HG02759 (cell line): ENCODE data around the gene ALG14.
"Not testable (repeated sequence)": the region's sequence is repeated elsewhere in the genome, so short reads cannot be mapped to it uniquely, and the experiment has no call there.

ENCODE experiments used
- ATAC-seq: cut with Tn5 transposase; IDR thresholded peaks from one replicate; pipeline ENCODE4 v1.9.1; 2021; ENCODE audit warnings: mild to moderate bottlenecking, moderate library complexity; ENCODE audit not compliant: unreplicated experiment

The ALG14 gene

DNA sequence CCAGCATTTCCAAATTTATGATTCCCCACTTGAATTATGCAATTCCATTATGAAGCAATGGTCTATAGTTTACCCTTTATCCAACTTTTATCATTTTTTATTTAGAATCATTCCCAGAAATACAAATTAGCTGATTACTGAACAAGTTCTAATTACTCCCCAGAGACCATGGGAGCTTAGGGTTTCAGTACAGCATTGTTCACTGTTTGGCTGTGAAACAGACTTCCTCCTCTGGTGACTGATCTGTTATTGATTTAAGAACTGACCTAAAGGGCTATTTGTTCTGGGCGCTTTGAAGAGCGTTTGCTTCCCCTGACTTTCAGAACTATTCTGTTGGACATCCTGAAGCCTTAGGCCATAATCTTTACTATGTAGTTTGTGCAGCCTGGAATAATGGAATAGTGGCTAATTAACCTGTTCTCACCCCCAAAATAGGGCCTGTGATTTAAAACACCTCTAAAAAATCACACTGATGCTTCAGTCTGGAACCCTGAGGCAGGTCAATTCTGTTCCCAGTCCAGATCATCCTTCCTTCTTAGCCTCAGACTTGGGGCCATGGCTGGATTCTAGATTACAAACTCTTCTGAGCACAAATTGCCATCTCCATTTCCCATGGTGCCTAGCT lies 58.7 kb downstream of the ALG14 start:
- ATAC-seq: no peak

GRCh38 chr1:95012389-95012788 lies 60.4 kb downstream of the ALG14 start:
- no peak for ATAC-seq

GRCh38 chr1:95010158-95010557 lies 62.6 kb downstream of the ALG14 start:
- ATAC-seq: no peak

DNA sequence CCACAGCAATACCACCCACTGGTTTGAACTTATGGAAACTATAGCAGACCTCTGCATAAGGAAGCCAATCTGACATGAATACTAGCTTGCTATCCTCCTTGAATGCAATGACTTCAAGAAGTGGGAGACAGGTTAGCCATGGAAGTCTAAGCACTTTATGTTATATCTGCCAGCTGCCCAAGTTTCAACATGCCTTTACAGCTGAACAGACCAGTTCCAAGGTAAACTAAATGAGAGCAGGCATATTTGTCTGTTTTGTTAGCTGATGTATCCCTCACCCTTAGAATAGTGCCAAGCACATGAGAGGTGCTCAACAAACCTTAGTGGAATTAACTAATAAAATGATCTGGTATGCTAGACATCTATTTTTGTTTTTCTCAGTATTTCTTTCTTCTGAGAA lies 65.1 kb downstream of the ALG14 start:
- no peak for ATAC-seq

- no peak for ATAC-seq
These were observed 66.1 kb downstream of the ALG14 start for GRCh38 chr1:95006681-95007080.

DNA sequence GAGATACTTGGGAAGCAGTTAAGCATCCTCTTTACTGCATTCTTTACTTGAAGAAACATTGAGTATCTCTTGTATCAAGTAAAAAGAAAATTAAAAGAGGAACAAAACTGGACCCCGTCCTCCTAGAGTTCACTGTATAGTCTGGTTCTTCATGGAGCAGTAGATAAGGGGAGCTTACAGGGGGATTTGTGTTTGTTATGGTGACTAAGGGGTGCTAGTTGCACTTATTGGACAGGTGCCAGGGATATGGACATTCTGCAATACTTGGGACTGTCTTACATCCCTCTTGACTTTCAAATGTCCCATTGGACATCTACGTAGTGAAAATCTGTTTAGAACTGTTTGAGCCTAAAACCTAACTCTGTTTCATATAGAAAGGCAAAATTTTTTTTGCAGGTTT lies 67.2 kb downstream of the ALG14 start:
- ATAC-seq: no peak

DNA sequence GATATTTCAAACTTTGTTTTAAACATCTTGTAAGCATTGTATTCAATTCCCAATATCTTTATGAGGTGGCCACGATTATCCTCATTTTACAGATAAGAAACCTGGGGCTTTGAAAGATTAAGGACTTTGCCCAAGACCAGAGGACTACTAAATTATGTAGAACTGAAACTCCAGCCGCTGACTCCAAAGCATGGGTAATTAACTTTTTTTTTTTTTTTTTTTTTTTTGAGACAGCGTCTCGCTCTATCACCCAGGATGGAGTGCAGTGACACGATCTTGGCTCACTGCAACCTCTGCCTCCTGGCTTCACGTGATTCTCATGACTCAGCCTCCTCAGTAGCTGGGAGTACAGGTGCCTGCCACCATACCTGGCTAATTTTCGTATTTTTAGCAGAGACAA lies 68.7 kb downstream of the ALG14 start:
- ATAC-seq: no peak

DNA sequence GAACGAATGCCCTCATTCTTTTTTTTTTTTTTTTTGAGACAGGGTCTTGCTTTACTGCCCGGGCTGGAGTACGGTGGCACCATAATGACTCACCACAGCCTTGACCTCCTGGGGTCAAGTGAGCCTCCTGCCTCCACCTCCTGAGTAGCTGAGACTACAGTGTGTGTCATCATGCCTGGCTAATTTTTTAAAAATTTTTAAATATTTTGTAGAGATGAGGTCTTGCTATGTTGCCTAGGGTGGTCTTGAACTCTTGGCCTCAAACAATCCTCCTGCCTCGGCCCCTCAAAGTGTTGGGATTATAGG lies 69.4 kb downstream of the ALG14 start:
- ATAC-seq: no peak

GRCh38 chr1:95002540-95003432 lies 70.0 kb downstream of the ALG14 start:
- ATAC-seq: no peak

- ATAC-seq: no peak
These were observed 70.6 kb downstream of the ALG14 start for GRCh38 chr1:95002164-95002539.

DNA sequence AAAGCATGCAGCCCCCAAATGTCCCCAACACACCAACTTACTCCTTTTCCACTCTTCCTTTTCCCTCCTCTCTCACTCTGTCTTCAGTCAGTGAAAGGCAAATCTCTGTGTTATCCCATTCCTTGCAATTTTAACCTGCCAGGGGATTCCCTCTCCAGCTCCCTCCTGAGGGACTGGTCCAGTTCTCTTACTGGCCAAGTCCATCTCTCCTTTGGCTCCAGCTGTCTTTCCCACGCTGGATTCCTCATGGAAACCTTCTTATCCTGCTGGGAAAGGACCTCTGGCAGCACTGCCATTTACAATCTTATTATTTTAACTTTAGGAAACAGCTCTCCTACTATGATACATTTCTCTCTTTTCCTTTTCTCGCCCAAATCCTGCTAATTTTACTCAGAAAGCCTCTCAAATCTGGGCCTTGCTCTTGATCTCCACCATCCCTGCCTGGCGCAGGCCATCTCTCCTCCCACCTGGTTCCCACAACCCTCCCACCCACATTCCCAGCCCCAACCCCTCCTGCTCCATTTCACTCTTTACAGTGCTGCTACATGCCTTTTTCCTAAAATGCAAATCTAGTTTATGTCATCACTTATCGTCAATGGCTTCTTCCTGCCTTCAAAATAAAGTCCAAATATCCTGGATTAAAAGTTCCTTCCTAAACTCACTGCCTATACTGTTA lies 73.2 kb downstream of the ALG14 start:
- ATAC-seq: no peak

- no peak for ATAC-seq
These were observed 74.0 kb downstream of the ALG14 start for GRCh38 chr1:94998748-94999147.

DNA sequence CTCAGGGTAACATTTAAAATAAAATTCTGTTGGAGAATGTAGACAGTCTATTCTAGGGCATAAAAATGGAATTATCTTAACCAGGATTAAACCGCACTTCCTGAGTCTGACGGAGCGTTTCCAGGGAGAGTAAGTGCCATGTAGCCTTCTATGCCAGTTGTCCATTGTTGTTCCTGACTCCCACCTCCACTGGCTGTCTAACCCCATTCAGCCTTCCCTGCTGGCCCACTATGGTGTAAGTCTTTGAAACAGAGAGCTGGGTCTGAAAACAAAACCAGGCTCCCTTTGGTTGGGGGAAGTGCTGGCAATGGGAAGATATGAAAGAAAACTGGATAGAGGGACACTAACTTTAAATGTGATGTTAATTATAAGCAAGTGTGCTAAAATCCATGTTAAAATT lies 74.6 kb downstream of the ALG14 start:
- ATAC-seq: no peak

GRCh38 chr1:94995536-94995935 lies 77.2 kb downstream of the ALG14 start:
- ATAC-seq: not testable (repeated sequence)

DNA sequence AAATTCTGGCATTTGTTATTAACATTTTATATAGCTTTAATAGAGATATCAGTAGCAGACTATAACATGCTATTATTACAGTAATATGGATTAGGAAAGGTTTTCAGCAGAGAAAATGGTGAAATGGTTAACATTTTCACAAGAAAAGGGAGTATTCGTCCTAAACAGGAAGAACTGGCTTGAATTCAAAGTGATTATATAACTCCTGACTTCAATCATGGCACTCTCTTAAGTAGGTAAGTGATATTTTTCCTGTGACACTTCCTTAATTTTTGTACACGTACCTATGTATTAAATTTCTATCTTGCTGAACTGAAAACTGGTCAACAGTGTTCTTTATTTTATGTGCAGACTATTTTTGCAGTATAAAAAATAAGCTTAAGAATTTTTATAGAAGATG lies 77.9 kb downstream of the ALG14 start:
- ATAC-seq: no peak

DNA sequence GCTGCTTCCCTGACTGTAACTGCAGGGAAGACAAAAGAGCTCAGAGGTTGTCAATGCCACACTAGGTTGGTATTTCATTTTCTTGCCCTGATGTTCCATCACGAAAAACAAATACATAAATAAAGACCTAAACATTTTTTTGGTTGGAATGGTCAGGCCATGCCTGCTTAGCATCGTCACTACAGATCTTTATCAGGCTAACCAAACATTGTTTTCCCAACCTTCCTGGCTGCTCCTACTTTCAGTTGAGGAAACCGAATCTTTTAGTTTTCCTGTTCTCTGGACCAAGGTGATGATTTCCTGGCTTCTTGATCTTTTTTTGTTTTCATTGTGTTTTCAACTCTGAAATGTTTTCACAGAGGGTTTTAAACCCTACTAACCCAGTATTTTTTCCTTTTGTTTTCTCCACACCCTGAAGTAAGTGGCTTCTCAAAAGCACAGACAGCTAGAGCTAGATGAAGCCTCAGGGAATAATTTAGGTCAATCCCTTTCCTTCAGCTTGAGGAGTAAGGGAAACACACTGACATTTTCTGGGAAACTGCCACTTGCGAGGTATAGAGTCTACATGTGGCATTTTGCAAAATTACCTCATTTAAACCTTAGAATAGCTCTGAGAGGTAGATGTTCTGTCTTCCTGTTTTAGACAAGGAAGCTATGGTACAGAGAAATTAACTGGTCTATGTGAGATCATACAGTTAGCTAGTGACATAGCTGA lies 78.7 kb downstream of the ALG14 start:
- no peak for ATAC-seq

DNA sequence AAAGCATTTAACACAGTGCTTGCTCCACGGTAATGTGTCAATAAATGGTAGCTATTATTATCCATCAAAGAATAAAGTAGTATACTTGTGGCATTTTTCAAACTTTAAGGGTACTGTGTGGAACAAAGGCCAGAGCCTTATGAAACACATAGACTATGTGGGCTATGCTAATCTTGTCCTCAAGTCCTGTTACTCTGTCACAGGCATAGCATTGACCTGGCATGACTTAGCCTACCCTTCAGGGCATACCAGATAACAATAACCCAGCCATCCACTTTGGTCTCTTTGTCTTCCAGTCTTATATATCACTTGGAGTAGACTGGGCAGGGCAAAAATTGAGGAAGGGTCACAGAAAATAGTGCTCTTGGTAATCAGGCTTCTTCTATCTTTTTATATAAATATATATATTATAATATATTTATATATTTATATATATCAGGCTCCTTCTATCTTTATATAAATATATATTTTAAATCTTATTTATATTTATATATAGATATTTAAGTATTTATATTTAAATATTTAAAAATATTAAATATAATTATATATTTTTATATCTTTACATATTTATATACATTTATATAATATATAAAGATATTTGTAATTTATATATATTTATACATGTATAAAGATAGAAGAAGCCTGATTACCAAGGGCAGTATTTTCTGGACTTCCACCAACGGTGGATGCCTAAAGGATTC lies 79.7 kb downstream of the ALG14 start:
- ATAC-seq: no peak

GRCh38 chr1:94992161-94992560 lies 80.6 kb downstream of the ALG14 start:
- no peak for ATAC-seq

- no peak for ATAC-seq
These were observed 82.8 kb downstream of the ALG14 start for GRCh38 chr1:94989911-94990473.

DNA sequence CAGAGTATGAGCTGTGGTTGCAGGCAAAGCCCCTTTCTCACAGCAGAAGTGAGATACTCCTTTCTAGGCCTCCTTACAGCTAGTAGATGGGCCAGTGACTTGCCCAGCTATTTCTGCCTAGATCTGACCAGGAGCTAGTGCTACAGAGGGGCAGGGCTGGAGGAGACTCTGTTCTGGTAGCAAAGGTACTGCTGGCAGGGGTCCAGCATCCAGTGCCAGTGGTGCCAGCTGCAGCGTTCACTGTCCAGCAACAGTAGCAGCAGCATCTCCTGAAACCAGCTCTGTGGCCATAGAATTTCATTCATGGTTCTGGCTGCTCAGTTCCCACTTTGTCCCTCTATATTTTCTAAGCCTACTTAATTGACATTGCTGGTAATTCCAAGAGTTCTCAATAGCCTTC lies 83.4 kb downstream of the ALG14 start:
- ATAC-seq: no peak

- no peak for ATAC-seq
These were observed 84.4 kb downstream of the ALG14 start for GRCh38 chr1:94988356-94988755.
